DND-41 (cell line): ENCODE measurements around the gene PEAK1.
A peak's percentile ranks its signal among the peaks of the same experiment; 100 is the strongest.

Source experiments
- ATAC-seq: fragments of 200-7000 bp; cut with Tn5 transposase; 3 replicates; pipeline ENCODE4 v1.9.1; 2021; ENCODE audit warnings: low read depth; ENCODE audit not compliant: insufficient read depth
- DNase-seq: peaks from one replicate; pipeline ENCODE4 v3.0.0-alpha.2; 2020
- H2AFZ ChIP-seq: 2 replicates; pipeline ENCODE4 v1.6.0; 2012; ENCODE audit warnings: low read depth, low read length
- H3K27ac ChIP-seq: 2 replicates; pipeline ENCODE4 v1.5.1; 2012; ENCODE audit warnings: low read length, inconsistent platforms
- H3K27me3 ChIP-seq: fragments of 200-600 bp; sonication (generic); 2 replicates; pipeline ENCODE4 v1.6.0; 2012; ENCODE audit warnings: low read length, mild to moderate bottlenecking, inconsistent platforms; ENCODE audit not compliant: insufficient read depth, poor library complexity
- H3K36me3 ChIP-seq: 2 replicates; pipeline ENCODE4 v1.5.1; 2012; ENCODE audit warnings: low read length, inconsistent platforms; ENCODE audit not compliant: insufficient read depth
- H3K4me1 ChIP-seq: 2 replicates; pipeline ENCODE4 v1.5.1; 2012; ENCODE audit warnings: mild to moderate bottlenecking, low read length; ENCODE audit not compliant: insufficient read depth
- H3K4me2 ChIP-seq: 2 replicates; pipeline ENCODE4 v1.6.0; 2012; ENCODE audit warnings: mild to moderate bottlenecking, moderate library complexity, low read length, inconsistent platforms; ENCODE audit not compliant: insufficient read depth
- H3K4me3 ChIP-seq, 2 experiments: fragments of 200-600 bp in 1 of 2; shearing (Covaris generic) in 1 of 2; 2 replicates each; pipeline ENCODE4 v1.5.1; 2012 to 2016; ENCODE audit warnings: inconsistent platforms in 2 of 2, low read length in 2 of 2, mild to moderate bottlenecking in 2 of 2, low read depth in 1 of 2, moderate library complexity in 1 of 2
- H3K79me2 ChIP-seq: 2 replicates; pipeline ENCODE4 v1.6.0; 2012; ENCODE audit warnings: low read length, inconsistent platforms; ENCODE audit not compliant: insufficient read depth
- H3K9ac ChIP-seq: 2 replicates; pipeline ENCODE4 v1.6.0; 2012; ENCODE audit warnings: low read depth, mild to moderate bottlenecking, inconsistent platforms, low read length, moderate library complexity
- H3K9me3 ChIP-seq: 2 replicates; pipeline ENCODE4 v1.5.1; 2012; ENCODE audit warnings: low read length, moderate library complexity, mild to moderate bottlenecking, inconsistent platforms; ENCODE audit not compliant: insufficient read depth, severe bottlenecking
- H4K20me1 ChIP-seq: 2 replicates; pipeline ENCODE4 v1.6.0; 2012; ENCODE audit warnings: low read length; ENCODE audit not compliant: insufficient read depth
- EZH2 ChIP-seq: IDR thresholded peaks from 3 replicates; pipeline ENCODE4 v1.6.1; 2012; ENCODE audit warnings: borderline replicate concordance, low read depth, mild to moderate bottlenecking, moderate library complexity, low read length, inconsistent platforms; ENCODE audit not compliant: severe bottlenecking
- TF ChIP-seq, protein P1 (sequence below): IDR thresholded peaks from 2 replicates; pipeline ENCODE4 v1.5.1; 2012; ENCODE audit warnings: borderline replicate concordance, low read length, moderate library complexity, mild to moderate bottlenecking; ENCODE audit not compliant: poor library complexity, severe bottlenecking; ENCODE audit errors: extremely low read depth

PEAK1 gene

DNA sequence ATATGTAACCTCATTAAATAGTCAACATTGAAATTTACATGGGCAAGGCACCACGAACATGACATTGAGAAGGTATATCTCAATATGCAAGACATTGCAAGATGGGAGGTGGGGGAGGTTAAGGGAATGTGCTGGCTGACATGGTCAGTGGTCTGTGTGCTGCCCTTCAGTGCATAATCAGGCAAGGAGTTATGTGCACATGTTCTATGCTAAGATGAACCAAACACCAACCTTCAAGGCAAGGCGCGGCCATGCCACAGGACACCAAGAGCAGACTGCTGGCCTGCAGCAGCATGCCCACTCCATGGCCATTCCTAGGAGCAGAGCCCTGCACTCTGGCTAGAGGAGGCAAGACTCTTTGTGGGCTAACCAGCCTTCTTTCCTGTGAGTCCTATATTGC lies 308.1 kb downstream of the PEAK1 start:
- no peak overlapping the region for H3K4me2 ChIP-seq
- no peak overlapping the region for H2AFZ ChIP-seq
- no peak overlapping the region for H3K27ac ChIP-seq
- ATAC-seq (no peak), DNase-seq (no peak)
- TF ChIP-seq, protein P1, sequence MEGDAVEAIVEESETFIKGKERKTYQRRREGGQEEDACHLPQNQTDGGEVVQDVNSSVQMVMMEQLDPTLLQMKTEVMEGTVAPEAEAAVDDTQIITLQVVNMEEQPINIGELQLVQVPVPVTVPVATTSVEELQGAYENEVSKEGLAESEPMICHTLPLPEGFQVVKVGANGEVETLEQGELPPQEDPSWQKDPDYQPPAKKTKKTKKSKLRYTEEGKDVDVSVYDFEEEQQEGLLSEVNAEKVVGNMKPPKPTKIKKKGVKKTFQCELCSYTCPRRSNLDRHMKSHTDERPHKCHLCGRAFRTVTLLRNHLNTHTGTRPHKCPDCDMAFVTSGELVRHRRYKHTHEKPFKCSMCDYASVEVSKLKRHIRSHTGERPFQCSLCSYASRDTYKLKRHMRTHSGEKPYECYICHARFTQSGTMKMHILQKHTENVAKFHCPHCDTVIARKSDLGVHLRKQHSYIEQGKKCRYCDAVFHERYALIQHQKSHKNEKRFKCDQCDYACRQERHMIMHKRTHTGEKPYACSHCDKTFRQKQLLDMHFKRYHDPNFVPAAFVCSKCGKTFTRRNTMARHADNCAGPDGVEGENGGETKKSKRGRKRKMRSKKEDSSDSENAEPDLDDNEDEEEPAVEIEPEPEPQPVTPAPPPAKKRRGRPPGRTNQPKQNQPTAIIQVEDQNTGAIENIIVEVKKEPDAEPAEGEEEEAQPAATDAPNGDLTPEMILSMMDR: no peak
- no peak for TF ChIP-seq EZH2
- H3K4me1 ChIP-seq: no peaks in the 10 kb centered on the region
- no peaks in the 10 kb centered on the region for H3K9me3 ChIP-seq
- peaks cover 18% of the 10 kb centered on the region; the same call in 1 of the 2 replicates for H3K36me3 ChIP-seq
- no peak overlapping the region for H3K9ac ChIP-seq
- H4K20me1 ChIP-seq: no peaks in the 10 kb centered on the region
- H3K27me3 ChIP-seq: no peaks in the 10 kb centered on the region
- no peaks in the 10 kb centered on the region for H3K79me2 ChIP-seq
- no peak overlapping the region for H3K4me3 ChIP-seq

DNA sequence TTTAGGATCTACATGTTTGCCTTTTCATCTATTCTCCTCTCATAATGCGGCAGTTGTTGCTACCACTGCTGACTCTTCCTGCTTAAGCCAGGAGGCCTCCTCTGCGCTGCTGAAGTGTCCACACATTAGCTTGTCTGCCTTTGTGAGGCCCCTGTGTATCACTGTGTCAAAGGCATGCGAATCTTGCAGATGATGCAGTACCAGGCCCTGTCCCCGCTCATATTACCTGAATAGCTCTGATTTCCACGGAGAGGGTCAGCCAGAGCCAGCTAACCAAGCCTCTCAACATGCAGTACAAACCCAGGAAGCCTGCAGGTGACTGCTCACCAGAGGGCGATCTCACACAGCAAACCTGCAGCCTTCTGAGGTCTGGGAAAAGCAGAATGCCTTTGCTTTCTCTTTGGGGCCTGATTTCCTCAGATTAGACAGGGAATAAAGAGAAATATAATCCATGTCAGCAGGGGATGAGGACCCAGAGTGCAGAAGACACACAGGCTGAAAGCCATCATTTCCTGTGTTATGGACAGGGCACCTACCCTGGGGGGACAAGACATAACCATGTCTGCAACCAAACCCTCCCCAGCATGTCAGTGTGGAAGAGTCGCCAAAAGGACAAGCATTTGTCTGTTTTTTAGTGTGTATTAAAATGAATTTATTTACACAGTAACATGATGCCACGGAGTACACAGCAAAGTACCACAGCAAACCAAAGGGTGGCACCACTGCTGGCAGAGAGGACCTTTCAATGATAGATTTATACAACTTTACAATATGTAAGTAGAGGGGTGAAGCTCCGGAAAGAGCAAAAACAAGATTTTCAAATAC lies 312.2 kb downstream of the PEAK1 start:
- Histone ChIP-seq H3K27me3 (no peaks in the 10 kb centered on the region), H3K27ac (no peak overlapping the region), H4K20me1 (no peaks in the 10 kb centered on the region), H3K4me3 (no peak overlapping the region), H3K9ac (no peak overlapping the region), H3K79me2 (no peaks in the 10 kb centered on the region), H2AFZ (no peak overlapping the region), H3K9me3 (no peaks in the 10 kb centered on the region), H3K36me3 (0 out of 2 replicates have a peak, but pooled peaks cover 3% of the 10 kb centered on the region), H3K4me1 (no peaks in the 10 kb centered on the region), H3K4me2 (no peak overlapping the region)
- ATAC-seq: peak; percentile 75
- TF ChIP-seq, protein P1: peak; percentile 77
- no peak for TF ChIP-seq EZH2
- peak; percentile 53 for DNase-seq

DNA sequence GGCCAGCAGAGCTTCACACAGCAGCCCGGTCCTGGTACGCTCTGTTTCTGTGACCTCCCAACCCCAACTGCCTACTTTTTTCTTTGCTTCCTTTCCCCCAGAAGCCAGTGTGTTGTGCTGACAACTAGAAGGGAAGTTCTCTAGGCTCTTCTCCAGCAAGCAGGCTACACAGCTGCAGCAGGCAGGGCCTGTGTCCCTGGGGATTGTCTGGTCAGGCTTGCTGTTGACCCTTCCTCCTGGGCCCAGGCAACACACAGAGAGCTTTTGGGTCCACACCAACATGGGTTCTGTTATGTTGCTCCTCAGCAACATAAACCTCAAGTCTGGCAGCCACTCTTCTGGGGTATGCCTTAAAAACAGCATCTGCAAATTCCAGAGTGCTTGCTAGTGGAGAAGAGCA lies 312.8 kb downstream of the PEAK1 start:
- Histone ChIP-seq H3K27ac (no peak overlapping the region), H4K20me1 (no peaks in the 10 kb centered on the region), H3K4me1 (no peaks in the 10 kb centered on the region), H3K79me2 (no peaks in the 10 kb centered on the region), H3K4me2 (no peak overlapping the region), H3K9me3 (no peaks in the 10 kb centered on the region), H2AFZ (no peak overlapping the region), H3K27me3 (no peaks in the 10 kb centered on the region), H3K4me3 (no peak overlapping the region), H3K9ac (no peak overlapping the region), H3K36me3 (0 out of 2 replicates have a peak, but pooled peaks cover 3% of the 10 kb centered on the region)
- TF ChIP-seq EZH2: no peak
- TF ChIP-seq, protein P1: no peak
- DNase-seq (no peak), ATAC-seq (no peak)
